Activated T-cell treated with anti-CD3 and anti-CD28 coated beads, Interleukin-2, amount 50 U/mL, for 48 hours (primary cell): Measurements from ENCODE around the gene MCM3AP.
"Not testable (repeated sequence)": the region's sequence is repeated elsewhere in the genome, so short reads cannot be mapped to it uniquely, and the experiment has no call there.

Experiments used
- DNase-seq, 2 experiments: peaks; one replicate each; pipeline ENCODE4 v3.0.0-alpha.2; 2020

Gene MCM3AP

GRCh38 chr21:46200877-46201803 lies 84.3 kb downstream of the MCM3AP start:
- DNase-seq: not testable (repeated sequence)

- DNase-seq: no peak
These were observed 85.7 kb downstream of the MCM3AP start for GRCh38 chr21:46199436-46200373.

- DNase-seq: no peak
These were observed 88.7 kb downstream of the MCM3AP start for GRCh38 chr21:46196733-46197132.

GRCh38 chr21:46195595-46196195 lies 89.7 kb downstream of the MCM3AP start:
- DNase-seq: peak in 1 of 2 experiments; percentile 5

GRCh38 chr21:46194374-46195334 lies 90.8 kb downstream of the MCM3AP start:
- peak in 1 of 2 experiments; percentile 13 for DNase-seq

- DNase-seq: peak in 1 of 2 experiments; percentile 0
These were observed 91.5 kb downstream of the MCM3AP start for GRCh38 chr21:46193829-46194373.

GRCh38 chr21:46191686-46192575 lies 93.5 kb downstream of the MCM3AP start:
- no peak for DNase-seq

GRCh38 chr21:46191257-46191685 lies 94.1 kb downstream of the MCM3AP start:
- DNase-seq: peak in 1 of 2 experiments; percentile 8

- peak in 1 of 2 experiments; percentile 2 for DNase-seq
These were observed 94.8 kb downstream of the MCM3AP start for GRCh38 chr21:46190491-46191131.

GRCh38 chr21:46189959-46190490 lies 95.4 kb downstream of the MCM3AP start:
- peak in 1 of 2 experiments; percentile 5 for DNase-seq

GRCh38 chr21:46189213-46189958 lies 96.0 kb downstream of the MCM3AP start:
- no peak for DNase-seq

GRCh38 chr21:46188226-46189212 lies 96.9 kb downstream of the MCM3AP start:
- DNase-seq: peak in 1 of 2 experiments; percentile 14

- no peak for DNase-seq
These were observed 97.6 kb downstream of the MCM3AP start for GRCh38 chr21:46187814-46188213.

- DNase-seq: no peak
These were observed 98.2 kb downstream of the MCM3AP start for GRCh38 chr21:46187261-46187660.

GRCh38 chr21:46185716-46186115 lies 99.7 kb downstream of the MCM3AP start:
- no peak for DNase-seq
